GM19452 (cell line): ENCODE results near the gene ACSF2.

Source experiments
- ATAC-seq: cut with Tn5 transposase; IDR thresholded peaks from one replicate; pipeline ENCODE4 v1.9.1; 2021; ENCODE audit not compliant: unreplicated experiment

ACSF2 gene

GRCh38 chr17:50498021-50498874 is 72.2 kb downstream of the ACSF2 start:
- no peak for ATAC-seq

- no peak for ATAC-seq
Measured at GRCh38 chr17:50499270-50499669, 73.3 kb downstream of the ACSF2 start.

GRCh38 chr17:50499721-50500120 is 73.7 kb downstream of the ACSF2 start:
- no peak for ATAC-seq

GRCh38 chr17:50501054-50501453 is 75.0 kb downstream of the ACSF2 start:
- ATAC-seq = no peak

- no peak for ATAC-seq
Measured at GRCh38 chr17:50502301-50502990, 76.4 kb downstream of the ACSF2 start.

- ATAC-seq = no peak
Measured at GRCh38 chr17:50505591-50506130, 79.6 kb downstream of the ACSF2 start.

GRCh38 chr17:50506298-50506697 is 80.3 kb downstream of the ACSF2 start:
- no peak for ATAC-seq

- ATAC-seq = peak; percentile 38
Measured at GRCh38 chr17:50507871-50508572, 82.0 kb downstream of the ACSF2 start, which contains the start of gene MYCBPAP. MYCBPAP (plus strand) TSS chr17:50508439; CDS start chr17:50508675, 236 bp downstream.

GRCh38 chr17:50508573-50509460 is 82.8 kb downstream of the ACSF2 start:
- no peak for ATAC-seq

- ATAC-seq = peak; percentile 87
Measured at GRCh38 chr17:50511058-50511457, 85.0 kb downstream of the ACSF2 start.

GRCh38 chr17:50513495-50513894 is 87.5 kb downstream of the ACSF2 start:
- no peak for ATAC-seq

GRCh38 chr17:50514388-50514787 is 88.4 kb downstream of the ACSF2 start:
- ATAC-seq = no peak

- no peak for ATAC-seq
Measured at GRCh38 chr17:50514936-50515702, 89.1 kb downstream of the ACSF2 start.

- ATAC-seq = no peak
Measured at GRCh38 chr17:50517011-50517410, 91.0 kb downstream of the ACSF2 start.

- no peak for ATAC-seq
Measured at GRCh38 chr17:50517504-50518383, 91.7 kb downstream of the ACSF2 start.

- ATAC-seq = no peak
Measured at GRCh38 chr17:50518384-50519023, 92.5 kb downstream of the ACSF2 start.

- no peak for ATAC-seq
Measured at GRCh38 chr17:50519141-50519834, 93.3 kb downstream of the ACSF2 start.
